Adipocyte (in vitro differentiated cells): ENCODE results near the gene DAB1.

Experiments
- DNase-seq: peaks from one replicate; pipeline ENCODE4 v3.0.0-alpha.2; 2015; ENCODE audit warnings: low read depth
- H3K27me3 ChIP-seq: replicated peaks from 2 replicates; pipeline ENCODE4 v1.7.0; 2013; ENCODE audit warnings: mild to moderate bottlenecking, low read length, moderate library complexity; ENCODE audit not compliant: control insufficient read depth, insufficient read depth
- H3K36me3 ChIP-seq: 2 replicates; pipeline ENCODE4 v1.7.0; 2013; ENCODE audit warnings: low read length, mild to moderate bottlenecking, moderate library complexity; ENCODE audit not compliant: control insufficient read depth, insufficient read depth, severe bottlenecking
- H3K4me1 ChIP-seq: 2 replicates; pipeline ENCODE4 v1.7.0; 2013; ENCODE audit warnings: mild to moderate bottlenecking, low read length, moderate library complexity; ENCODE audit not compliant: control insufficient read depth, insufficient read depth
- H3K4me3 ChIP-seq: 2 replicates; pipeline ENCODE4 v1.7.0; 2013; ENCODE audit warnings: mild to moderate bottlenecking, low read length, moderate library complexity
- H3K9ac ChIP-seq: 2 replicates; pipeline ENCODE4 v1.7.0; 2013; ENCODE audit warnings: mild to moderate bottlenecking, low read length, moderate library complexity
- H3K9me3 ChIP-seq: 2 replicates; pipeline ENCODE4 v1.7.0; 2013; ENCODE audit warnings: mild to moderate bottlenecking, low read length, moderate library complexity; ENCODE audit not compliant: control insufficient read depth

DAB1 gene

DNA sequence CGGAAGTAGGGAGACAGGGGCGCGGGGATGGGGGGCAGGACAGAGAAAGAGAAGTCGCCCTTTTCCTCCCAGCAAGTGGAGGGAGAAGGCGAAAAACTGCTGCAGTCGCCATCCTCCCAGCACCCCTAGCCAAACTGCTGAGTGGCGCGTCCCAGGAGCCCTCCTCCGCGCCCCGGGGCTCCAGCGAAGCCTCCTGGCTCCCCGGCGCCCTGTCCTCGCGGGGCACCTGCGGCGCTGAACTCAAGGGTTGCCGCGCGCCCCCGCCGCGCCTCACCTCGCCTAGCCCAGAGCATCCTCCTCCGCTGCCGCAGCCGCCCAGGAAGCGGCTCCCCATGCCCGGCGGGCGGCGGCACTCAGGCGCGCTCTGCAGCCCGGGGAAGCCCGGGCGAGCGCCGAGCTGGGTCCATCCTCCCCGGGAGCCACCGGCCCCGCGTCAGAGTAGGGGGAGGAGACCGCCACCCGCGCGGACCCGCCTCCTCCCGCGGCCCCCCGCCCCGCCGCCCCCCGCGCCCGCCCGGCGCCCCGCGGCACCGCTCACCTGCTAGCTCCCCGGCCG is at the start of gene DAB1:
Gene DAB1, minus strand, starts transcription at position 405 of the 556 bp plus-strand sequence. CDS start 133,030 bp downstream, outside the sequence.
- DNase-seq, result peak; percentile 28
- Histone ChIP-seq H3K9me3 (no peaks in the 10 kb centered on the region), H3K9ac (peak within 1 kb of the TSS; percentile 83), H3K4me1 (no peaks in the 10 kb centered on the region), H3K36me3 (no peaks in the 10 kb centered on the region), H3K4me3 (peak within 1 kb of the TSS; percentile 86), H3K27me3 (no peaks in the 10 kb centered on the region)

DNA sequence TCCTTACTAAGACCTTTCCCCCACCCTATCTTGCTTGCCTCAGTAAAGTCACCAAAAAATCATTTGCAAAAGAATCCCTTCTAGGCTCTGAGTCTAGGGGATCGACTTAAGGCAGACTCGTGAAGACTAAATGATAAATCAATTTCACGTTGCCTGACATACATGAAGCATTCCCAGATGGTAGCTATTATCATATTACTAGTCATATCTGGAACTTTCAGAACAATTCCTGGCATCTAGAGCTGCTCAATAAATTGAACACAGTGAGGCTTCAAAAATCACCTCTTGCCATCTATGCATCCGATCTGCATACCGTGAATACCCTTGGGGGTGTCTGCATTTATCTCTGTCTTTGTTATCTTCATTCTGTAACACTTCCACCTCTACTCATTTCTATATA is 49.6 kb upstream of the DAB1 start:
- H3K36me3 ChIP-seq, result no peaks in the 10 kb centered on the region
- H3K9ac ChIP-seq, result peak overlapping the region; percentile 69
- H3K4me3 ChIP-seq, result peak overlapping the region; percentile 66
- H3K27me3 ChIP-seq, result no peaks in the 10 kb centered on the region
- DNase-seq, result no peak
- no peaks in the 10 kb centered on the region for H3K9me3 ChIP-seq
- H3K4me1 ChIP-seq, result peaks cover 40% of the 10 kb centered on the region

DNA sequence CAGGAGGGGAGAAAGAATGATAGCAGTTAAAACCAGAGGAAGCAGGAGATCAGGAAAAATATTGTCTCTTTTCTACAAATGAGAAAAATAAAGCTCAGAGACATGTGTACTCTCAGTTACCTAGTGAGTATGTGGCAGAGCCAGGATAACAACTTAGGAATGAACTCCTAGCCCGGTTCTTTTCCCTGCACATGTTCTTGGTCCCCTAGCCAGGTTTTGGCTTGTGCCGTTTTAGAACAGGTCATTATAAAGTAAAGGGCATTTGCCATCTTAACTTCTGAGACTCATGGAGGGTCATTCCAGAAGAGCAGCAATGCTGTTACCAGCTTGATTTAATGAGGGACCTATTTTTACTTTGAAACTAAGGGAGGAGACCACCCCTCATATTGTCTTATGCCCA is 48.1 kb upstream of the DAB1 start:
- H3K4me1 ChIP-seq, result peaks cover 53% of the 10 kb centered on the region
- no peaks in the 10 kb centered on the region for H3K27me3 ChIP-seq
- no peak overlapping the region for H3K9ac ChIP-seq
- no peaks in the 10 kb centered on the region for H3K9me3 ChIP-seq
- H3K4me3 ChIP-seq, result no peak overlapping the region
- H3K36me3 ChIP-seq, result no peaks in the 10 kb centered on the region
- no peak for DNase-seq

DNA sequence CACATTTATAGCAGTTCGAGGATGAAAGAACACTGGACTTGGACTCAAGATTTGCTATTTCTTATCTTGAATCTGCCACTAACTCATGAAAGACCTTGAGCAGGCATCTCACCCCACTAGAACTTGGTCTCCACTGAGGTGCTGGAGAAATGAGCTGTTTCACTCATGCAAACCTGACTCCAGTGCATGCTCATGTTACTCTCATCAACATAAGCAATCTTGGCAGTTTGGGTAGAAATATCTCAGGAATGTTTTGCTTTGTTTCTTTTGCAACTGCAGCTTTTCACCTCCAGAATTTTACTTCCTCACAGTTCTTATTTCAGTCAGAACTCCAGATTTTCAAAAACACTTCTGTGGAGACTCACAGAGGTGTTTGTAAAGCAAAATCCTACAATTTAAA is 46.2 kb upstream of the DAB1 start:
- H3K4me1 ChIP-seq, result peaks cover 53% of the 10 kb centered on the region
- no peaks in the 10 kb centered on the region for H3K36me3 ChIP-seq
- DNase-seq, result peak; percentile 77
- peak overlapping the region; percentile 73 for H3K9ac ChIP-seq
- no peak overlapping the region for H3K4me3 ChIP-seq
- no peaks in the 10 kb centered on the region for H3K27me3 ChIP-seq
- H3K9me3 ChIP-seq, result no peaks in the 10 kb centered on the region

DNA sequence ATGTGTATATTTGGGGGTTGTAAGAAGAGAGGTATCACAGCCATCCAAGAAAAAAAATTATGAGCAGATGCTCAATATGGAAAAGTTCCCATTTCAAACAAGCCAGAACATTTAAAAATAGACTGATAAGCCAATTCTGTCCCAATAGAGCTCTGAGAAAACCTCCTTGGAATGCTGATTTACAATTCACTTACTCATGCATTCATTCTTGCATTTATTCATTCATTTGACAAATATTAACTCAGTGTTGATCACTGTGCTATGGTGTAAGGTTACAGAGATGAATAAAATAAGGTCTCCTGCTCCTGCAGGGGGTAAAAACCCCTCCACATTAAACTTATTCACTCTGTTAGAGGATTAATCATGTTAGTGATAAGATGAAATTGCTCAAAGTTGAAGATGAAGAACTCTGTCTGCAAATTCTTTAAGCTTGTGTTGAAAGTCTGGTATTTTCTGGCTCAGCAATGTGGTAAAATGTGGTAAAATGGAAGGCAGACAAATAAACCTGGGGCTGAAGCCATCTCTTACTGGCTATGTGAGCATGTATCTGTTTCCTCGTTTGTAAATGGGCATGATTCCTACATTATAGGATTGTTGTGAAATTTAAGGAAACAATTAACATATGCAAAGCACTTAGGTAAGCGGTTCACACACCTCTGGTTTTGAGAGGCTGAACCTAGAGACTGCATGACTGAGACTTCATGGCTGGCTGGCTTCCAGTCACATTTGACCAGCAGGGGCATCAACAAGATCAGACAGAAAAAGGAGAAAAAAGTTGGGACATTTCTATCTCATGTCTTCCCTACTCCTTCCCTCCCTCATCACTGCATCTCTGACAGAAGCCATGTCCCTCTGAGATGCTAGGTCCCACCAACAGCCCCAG is 45.0 kb upstream of the DAB1 start:
- peak; percentile 71 for DNase-seq
- H3K4me1 ChIP-seq, result peaks cover 50% of the 10 kb centered on the region
- no peaks in the 10 kb centered on the region for H3K36me3 ChIP-seq
- H3K9ac ChIP-seq, result peak overlapping the region; percentile 73
- peak overlapping the region; percentile 16 for H3K4me3 ChIP-seq
- no peaks in the 10 kb centered on the region for H3K27me3 ChIP-seq
- H3K9me3 ChIP-seq, result no peaks in the 10 kb centered on the region

DNA sequence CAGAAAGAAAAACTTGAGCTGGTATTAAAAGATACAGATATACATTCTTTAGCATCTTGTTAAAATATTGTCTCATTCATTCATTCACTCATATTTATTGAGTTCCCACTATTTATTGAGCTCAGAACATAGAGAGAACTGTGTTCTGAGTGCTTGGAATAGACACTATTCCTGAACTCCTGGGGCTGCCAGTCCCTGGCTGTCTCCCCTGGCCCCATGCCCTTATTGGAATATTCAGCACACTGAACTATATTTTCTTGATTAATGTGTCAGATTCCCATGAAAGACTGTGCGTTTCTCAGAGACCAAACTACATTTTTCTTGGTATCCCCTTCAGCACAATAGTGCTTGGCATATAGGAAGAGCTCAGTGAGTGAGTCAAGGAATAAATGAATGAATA is 44.0 kb upstream of the DAB1 start:
- H3K9me3 ChIP-seq, result no peaks in the 10 kb centered on the region
- peak overlapping the region; percentile 11 for H3K4me3 ChIP-seq
- H3K27me3 ChIP-seq, result no peaks in the 10 kb centered on the region
- peak overlapping the region; percentile 66 for H3K9ac ChIP-seq
- H3K36me3 ChIP-seq, result no peaks in the 10 kb centered on the region
- no peak for DNase-seq
- H3K4me1 ChIP-seq, result peaks cover 41% of the 10 kb centered on the region

DNA sequence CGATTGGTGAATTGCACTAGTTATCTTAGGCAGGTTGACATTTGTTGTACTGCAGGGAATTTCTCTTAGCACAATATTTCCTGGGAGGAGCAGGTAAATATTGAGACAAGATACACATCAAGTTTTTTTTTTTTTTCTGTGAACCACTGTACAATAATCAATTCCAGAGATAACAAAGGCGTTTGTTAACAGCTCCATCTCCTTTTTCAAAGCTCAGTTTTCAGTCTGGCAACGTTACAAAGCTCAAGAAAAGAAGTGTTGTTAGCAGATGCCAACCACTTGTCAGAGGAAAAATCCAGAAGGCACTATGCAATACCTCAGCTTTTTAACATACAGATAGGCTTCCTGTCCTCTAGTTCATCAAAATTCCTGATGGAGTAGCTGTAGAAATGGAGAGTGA is 40.9 kb upstream of the DAB1 start:
- Histone ChIP-seq H3K27me3 (no peaks in the 10 kb centered on the region), H3K36me3 (no peaks in the 10 kb centered on the region), H3K4me3 (no peak overlapping the region), H3K4me1 (peaks cover 25% of the 10 kb centered on the region), H3K9ac (no peak overlapping the region), H3K9me3 (no peaks in the 10 kb centered on the region)
- no peak for DNase-seq

DNA sequence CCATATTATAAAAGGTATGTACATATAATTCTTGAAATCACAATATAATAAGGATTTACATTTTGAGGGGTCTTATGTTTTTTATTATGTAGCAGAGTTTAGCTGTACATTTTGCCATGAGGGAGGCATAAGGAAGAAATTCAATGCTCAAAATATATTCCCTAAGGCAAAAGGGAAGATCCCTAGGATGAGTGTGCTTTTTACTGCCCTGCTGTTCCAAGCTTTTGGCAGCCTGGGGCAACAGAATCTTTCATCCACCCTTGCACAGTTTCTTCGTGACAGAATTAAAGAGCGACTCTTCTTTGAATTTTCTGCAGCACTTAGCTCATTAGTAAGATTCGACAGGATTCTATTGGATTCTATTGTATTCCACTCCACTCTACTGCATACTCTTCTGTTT is 39.5 kb upstream of the DAB1 start:
- DNase-seq, result no peak
- H3K4me3 ChIP-seq, result no peak overlapping the region
- no peak overlapping the region for H3K9ac ChIP-seq
- H3K27me3 ChIP-seq, result no peaks in the 10 kb centered on the region
- H3K9me3 ChIP-seq, result no peaks in the 10 kb centered on the region
- H3K4me1 ChIP-seq, result peaks cover 13% of the 10 kb centered on the region
- no peaks in the 10 kb centered on the region for H3K36me3 ChIP-seq

DNA sequence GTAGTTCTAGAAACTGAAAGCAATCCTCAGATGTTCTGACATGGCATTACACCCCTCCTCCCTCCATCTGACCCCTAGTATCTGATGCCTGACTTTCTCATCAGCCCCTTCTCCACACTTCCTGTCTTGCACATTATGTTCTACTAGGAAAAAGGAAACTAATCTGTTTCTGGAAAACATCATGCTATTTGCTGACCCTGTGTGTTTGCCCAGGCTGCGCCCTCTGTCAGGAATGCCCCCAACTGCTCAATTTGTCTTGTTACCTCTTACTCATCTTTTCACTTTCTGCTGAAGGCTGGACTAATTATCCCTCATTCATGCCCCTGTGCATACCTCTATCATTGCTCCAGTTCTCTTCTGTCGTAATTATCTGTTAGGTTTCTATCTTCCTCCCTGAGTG is 37.5 kb upstream of the DAB1 start:
- DNase-seq, result no peak
- no peaks in the 10 kb centered on the region for H3K27me3 ChIP-seq

DNA sequence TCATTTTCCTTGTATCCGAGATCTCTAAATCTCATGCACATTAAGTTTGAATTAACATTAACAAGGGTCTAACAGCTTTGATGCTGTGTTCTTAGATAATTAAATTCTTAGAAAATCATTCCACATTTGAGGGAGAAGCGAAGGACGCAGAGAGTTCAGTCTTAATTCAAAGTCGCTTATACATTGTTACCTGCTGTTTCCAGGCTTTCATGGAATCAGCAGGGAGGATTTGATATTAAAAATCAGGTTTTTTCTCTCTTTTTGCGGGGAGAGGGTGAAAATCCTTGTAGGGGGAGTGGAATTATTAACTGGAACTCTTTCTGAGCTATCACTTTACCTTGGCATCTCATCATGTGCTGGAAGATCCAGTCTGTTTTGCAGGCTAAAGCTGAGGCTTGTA is 27.7 kb upstream of the DAB1 start:
- no peaks in the 10 kb centered on the region for H3K9me3 ChIP-seq
- no peaks in the 10 kb centered on the region for H3K36me3 ChIP-seq
- H3K27me3 ChIP-seq, result peaks cover 5% of the 10 kb centered on the region
- no peak for DNase-seq
- no peaks in the 10 kb centered on the region for H3K4me1 ChIP-seq
- H3K9ac ChIP-seq, result no peak overlapping the region
- no peak overlapping the region for H3K4me3 ChIP-seq

More for the DNA sequence above, 37.5 kb upstream of the DAB1 start:
- no peaks in the 10 kb centered on the region for H3K36me3 ChIP-seq
- H3K4me3 ChIP-seq, result no peak overlapping the region
- peaks cover 6% of the 10 kb centered on the region for H3K9me3 ChIP-seq
- H3K9ac ChIP-seq, result no peak overlapping the region
- H3K4me1 ChIP-seq, result no peaks in the 10 kb centered on the region

DNA sequence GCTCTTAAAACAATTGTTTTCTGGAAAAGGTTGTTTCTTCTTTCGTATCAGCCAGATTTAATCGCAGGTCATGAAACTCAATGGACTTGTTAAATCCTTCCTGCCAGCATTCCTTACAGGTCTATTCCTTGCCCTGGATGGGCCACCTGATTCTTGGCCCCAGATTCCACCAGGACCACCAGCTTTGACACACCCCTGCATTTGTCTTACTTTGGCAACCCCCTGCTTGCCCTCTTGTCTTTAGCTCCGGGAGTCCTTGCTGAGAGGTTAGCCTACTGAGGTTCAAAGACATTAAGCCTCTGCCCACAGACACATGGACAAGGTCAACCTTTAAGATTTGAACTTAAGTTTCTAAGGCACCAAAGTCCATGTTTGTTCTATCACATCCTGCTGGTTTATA is 27.1 kb upstream of the DAB1 start:
- H3K36me3 ChIP-seq, result no peaks in the 10 kb centered on the region

More for the DNA sequence above, 27.1 kb upstream of the DAB1 start:
- no peak overlapping the region for H3K9ac ChIP-seq
- no peak for DNase-seq
- H3K4me1 ChIP-seq, result no peaks in the 10 kb centered on the region
- peaks cover 5% of the 10 kb centered on the region for H3K27me3 ChIP-seq
- H3K9me3 ChIP-seq, result no peaks in the 10 kb centered on the region
- no peak overlapping the region for H3K4me3 ChIP-seq
